ENCODE data around the gene OGDH. TPM values are rescaled to one million over a fixed set of nuclear protein-coding genes. Genes with fewer than 3 reads are reported as not detected.

Gene OGDH
- total and polyA plus RNA-seq, 2 experiments from 2014 or later = 13.5 to 76.9 TPM

- Mint-ChIP-seq H3K4me3 (no peak overlapping the region), H3K4me1 (peaks cover 4% of the 10 kb centered on the region; the same call in 2 of the 3 replicates)
Observed at GRCh38 chr7:44664780-44665461, 58.5 kb downstream of the OGDH start.

More at GRCh38 chr7:44664780-44665461, 58.5 kb downstream of the OGDH start:
- Mint-ChIP-seq H3K27ac (peak overlapping the region; percentile 67), H3K9me3 (peaks cover 10% of the 10 kb centered on the region), H3K36me3 (ENCODE audit: low read depth) (peaks cover 29% of the 10 kb centered on the region), H3K27me3 (ENCODE audit: insufficient read depth, low read depth, poor library complexity) (no peaks in the 10 kb centered on the region)
- H4K20me1 ChIP-seq (replicated peaks; ENCODE audit: insufficient read depth) = no peaks in the 10 kb centered on the region; the same call in 1 of the 2 replicates
- no peak overlapping the region for H2AFZ ChIP-seq
- DNase-seq (ENCODE audit: low spot score) (no peak), ATAC-seq (no peak)
- H3K27ac ChIP-seq (ENCODE audit: low read depth) = peak overlapping the region; percentile 72
- H3K36me3 ChIP-seq (ENCODE audit: insufficient read depth) = no peaks in the 10 kb centered on the region; the same call in 1 of the 2 replicates
- H3K4me2 ChIP-seq = no peak overlapping the region
- H3K4me3 ChIP-seq = no peak overlapping the region
- H3K9me2 ChIP-seq (ENCODE audit: insufficient read depth) = no peaks in the 10 kb centered on the region
- TF ChIP-seq, protein P1, sequence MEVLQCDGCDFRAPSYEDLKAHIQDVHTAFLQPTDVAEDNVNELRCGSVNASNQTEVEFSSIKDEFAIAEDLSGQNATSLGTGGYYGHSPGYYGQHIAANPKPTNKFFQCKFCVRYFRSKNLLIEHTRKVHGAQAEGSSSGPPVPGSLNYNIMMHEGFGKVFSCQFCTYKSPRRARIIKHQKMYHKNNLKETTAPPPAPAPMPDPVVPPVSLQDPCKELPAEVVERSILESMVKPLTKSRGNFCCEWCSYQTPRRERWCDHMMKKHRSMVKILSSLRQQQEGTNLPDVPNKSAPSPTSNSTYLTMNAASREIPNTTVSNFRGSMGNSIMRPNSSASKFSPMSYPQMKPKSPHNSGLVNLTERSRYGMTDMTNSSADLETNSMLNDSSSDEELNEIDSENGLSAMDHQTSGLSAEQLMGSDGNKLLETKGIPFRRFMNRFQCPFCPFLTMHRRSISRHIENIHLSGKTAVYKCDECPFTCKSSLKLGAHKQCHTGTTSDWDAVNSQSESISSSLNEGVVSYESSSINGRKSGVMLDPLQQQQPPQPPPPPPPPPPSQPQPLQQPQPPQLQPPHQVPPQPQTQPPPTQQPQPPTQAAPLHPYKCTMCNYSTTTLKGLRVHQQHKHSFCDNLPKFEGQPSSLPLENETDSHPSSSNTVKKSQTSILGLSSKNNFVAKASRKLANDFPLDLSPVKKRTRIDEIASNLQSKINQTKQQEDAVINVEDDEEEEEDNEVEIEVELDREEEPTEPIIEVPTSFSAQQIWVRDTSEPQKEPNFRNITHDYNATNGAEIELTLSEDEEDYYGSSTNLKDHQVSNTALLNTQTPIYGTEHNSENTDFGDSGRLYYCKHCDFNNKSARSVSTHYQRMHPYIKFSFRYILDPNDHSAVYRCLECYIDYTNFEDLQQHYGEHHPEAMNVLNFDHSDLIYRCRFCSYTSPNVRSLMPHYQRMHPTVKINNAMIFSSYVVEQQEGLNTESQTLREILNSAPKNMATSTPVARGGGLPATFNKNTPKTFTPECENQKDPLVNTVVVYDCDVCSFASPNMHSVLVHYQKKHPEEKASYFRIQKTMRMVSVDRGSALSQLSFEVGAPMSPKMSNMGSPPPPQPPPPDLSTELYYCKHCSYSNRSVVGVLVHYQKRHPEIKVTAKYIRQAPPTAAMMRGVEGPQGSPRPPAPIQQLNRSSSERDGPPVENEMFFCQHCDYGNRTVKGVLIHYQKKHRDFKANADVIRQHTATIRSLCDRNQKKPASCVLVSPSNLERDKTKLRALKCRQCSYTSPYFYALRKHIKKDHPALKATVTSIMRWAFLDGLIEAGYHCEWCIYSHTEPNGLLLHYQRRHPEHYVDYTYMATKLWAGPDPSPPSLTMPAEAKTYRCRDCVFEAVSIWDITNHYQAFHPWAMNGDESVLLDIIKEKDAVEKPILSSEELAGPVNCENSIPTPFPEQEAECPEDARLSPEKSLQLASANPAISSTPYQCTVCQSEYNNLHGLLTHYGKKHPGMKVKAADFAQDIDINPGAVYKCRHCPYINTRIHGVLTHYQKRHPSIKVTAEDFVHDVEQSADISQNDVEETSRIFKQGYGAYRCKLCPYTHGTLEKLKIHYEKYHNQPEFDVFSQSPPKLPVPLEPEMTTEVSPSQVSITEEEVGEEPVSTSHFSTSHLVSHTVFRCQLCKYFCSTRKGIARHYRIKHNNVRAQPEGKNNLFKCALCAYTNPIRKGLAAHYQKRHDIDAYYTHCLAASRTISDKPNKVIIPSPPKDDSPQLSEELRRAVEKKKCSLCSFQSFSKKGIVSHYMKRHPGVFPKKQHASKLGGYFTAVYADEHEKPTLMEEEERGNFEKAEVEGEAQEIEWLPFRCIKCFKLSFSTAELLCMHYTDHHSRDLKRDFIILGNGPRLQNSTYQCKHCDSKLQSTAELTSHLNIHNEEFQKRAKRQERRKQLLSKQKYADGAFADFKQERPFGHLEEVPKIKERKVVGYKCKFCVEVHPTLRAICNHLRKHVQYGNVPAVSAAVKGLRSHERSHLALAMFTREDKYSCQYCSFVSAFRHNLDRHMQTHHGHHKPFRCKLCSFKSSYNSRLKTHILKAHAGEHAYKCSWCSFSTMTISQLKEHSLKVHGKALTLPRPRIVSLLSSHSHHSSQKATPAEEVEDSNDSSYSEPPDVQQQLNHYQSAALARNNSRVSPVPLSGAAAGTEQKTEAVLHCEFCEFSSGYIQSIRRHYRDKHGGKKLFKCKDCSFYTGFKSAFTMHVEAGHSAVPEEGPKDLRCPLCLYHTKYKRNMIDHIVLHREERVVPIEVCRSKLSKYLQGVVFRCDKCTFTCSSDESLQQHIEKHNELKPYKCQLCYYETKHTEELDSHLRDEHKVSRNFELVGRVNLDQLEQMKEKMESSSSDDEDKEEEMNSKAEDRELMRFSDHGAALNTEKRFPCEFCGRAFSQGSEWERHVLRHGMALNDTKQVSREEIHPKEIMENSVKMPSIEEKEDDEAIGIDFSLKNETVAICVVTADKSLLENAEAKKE (CRISPR knock-in tag; IDR thresholded peaks at IDR 0.05) = no peak
- TF ChIP-seq ZNF114 (CRISPR knock-in tag; IDR thresholded peaks at IDR 0.05) (no peak), POLR2AphosphoS5 (IDR thresholded peaks at IDR 0.05; ENCODE audit: low read depth) (no peak), ZNF331 (CRISPR knock-in tag; IDR thresholded peaks at IDR 0.05; ENCODE audit: low read depth) (no peak), CREB1 (CRISPR knock-in tag; IDR thresholded peaks at IDR 0.05; ENCODE audit: low read depth) (no peak), REST (IDR thresholded peaks at IDR 0.05; ENCODE audit: unreplicated experiment) (no peak), CTCF (conservative IDR thresholded peaks at IDR 0.05; ENCODE audit: low read depth in 2 of 2) (no peak), JUNB (IDR thresholded peaks at IDR 0.05; ENCODE audit: unreplicated experiment) (no peak)
- H3K79me2 ChIP-seq (replicated peaks; ENCODE audit: insufficient read depth) = peaks cover 6% of the 10 kb centered on the region; the same call in 1 of the 2 replicates
- no peaks in the 10 kb centered on the region for H3F3A ChIP-seq (replicated peaks; ENCODE audit: low read depth)
- H3K4me1 ChIP-seq (ENCODE audit: insufficient read depth) = no peaks in the 10 kb centered on the region
- H3K27me3 ChIP-seq (ENCODE audit: insufficient read depth) = no peaks in the 10 kb centered on the region

All from GM23338 (cell line).